GM21423 (cell line): Measurements from ENCODE around the gene DPPA4.

Source experiments
- ATAC-seq: cut with Tn5 transposase; IDR thresholded peaks from one replicate; pipeline ENCODE4 v1.9.1; 2021; ENCODE audit warnings: mild to moderate bottlenecking, moderate library complexity; ENCODE audit not compliant: unreplicated experiment

Gene DPPA4

DNA sequence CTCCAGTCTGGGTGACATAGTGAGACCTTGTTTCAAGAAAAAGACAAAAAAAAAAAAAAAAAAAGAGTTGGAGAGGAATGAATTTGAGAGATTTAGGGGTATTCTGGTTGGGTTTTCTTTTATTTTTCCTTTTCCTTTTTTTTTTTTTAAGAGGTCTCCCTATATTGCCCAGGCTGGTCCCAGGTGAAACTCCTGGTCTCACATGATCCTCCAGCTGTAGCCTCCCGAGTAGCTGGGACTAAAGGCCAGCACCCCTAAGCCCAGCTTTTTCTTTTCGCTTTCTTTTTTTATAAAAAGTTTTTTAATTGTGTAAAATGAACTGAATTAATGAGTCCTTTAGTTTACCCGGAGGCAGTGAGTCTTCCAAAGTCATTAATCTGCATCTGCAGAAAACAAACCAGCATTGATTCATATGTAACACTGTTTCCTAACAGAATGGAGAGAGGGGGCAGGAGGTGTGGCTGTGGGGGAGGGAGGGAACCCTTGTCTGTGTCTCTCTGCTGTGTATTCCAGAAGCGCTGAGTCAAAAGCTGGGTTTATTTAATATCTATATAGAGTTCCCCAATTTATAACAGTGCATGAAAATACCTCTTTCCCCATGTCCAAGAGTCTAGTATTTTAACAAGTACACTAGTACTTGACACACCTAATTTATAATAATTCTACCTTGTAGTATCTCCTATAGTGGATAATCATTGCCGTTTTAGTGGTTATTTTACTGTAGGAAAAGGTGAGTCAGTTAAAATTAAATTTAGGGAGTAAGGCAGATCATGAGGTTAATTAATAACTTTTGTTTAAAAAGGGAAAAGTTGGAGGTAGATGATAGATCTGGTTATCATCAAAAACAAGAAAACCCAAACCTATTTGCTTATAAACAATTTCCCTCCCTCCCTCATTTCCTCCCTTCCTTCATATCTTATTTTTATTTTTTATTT is 2.6 kb upstream of the DPPA4 start:
- ATAC-seq, result no peak

DNA sequence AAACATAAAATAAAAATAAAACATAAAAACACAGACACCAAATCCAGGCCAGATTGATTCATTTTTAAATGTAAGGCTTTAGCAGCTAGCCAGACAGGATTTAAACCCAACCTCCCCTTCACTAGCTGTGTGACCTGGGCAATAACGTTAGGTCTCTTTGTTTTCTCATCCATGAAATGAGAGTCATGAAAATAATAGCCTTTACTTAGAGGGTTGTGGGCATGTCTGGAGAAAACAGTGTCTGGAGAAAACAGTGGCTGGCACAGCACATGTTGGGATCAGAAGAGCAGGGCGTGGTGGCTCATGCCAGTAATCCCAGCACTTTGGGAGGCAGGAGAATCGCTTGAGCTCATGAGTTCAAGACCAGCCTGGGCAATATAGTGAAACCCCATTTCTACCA is 1.9 kb upstream of the DPPA4 start:
- no peak for ATAC-seq

DNA sequence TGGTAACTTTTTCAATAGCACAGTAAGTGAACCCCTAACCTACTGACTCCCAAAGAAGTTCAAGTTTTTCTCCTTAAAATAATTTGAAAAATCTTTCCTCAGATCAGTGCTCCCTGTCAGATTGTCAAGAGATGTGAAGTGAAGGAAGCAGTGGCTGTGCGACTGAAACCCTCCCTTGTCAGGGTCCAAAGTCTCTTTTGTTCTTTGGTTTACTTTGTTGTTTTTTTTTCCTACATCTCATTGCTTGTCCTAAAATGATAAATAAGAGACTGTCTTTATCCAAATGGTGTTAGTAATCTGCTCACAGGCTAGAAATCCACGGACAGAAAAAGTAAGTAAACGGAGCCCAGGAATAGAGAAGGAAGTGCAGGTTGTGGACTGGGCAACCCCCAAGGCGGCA is 976 bp upstream of the DPPA4 start:
- ATAC-seq, result no peak

DNA sequence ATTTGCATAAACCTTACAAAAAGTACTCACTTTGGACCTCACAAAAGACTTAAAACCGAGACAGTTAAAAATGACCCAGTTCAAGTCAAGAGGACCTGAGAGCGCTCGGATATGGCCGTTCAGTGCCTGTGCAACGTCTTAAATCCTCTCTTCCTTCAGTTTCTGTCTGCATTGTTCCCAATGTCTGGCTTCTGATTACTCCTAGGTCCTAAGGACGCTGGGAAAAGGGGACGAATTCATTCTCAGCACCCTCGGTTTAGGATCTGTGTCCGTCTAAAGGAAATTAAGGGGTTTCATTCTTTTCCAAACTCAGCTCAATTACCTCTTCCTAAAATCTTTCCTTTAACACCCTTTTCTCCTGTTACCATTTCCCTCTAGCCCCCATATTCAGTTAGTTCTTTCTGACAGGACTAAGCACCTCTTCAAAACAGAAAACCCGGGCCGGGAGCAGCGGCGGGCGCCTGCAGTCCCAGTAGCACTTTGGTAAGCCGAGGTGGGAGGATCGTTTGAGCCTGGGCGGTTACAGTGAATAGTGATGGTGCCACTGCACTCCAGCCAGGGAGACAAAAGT is 970 bp downstream of the DPPA4 start:
- ATAC-seq, result no peak

DNA sequence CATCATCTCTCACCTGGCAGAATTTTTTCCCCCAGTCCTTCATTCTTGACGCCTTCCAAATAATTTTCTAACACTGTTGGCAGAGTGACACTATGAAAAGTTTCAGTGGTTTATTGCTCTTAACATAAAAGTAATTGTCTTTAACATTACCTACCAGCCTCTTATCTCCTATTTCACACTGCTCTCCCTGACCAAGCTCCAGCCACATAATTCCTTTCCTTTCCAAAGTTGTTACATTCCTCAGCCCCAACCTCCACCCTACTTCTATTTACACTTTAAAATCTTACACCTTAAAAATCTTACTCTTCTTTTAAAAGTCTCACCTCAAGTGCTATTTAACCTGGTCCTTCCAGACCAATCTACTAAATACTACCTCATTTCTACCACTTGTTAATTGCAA is 2.8 kb downstream of the DPPA4 start:
- ATAC-seq, result no peak

DNA sequence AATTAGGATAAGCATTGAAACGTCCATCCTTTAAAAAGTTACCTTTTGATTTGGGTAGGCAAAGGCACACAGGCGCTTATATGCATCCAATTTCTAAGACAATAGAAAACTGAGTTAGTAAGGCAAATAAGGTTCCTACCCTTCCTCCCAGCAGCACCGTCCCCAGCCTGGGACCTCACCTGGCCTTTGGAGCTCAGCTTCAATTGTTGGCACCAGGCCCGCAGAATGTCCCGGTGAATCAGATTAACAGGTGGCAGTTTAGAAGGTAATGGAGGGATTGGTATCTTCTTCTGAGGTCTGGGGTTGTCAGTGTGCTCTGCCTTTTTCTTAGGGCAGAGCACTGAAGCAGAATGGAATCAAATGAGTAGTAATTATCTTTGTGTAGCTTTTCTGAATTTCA is 5.7 kb downstream of the DPPA4 start:
- no peak for ATAC-seq

DNA sequence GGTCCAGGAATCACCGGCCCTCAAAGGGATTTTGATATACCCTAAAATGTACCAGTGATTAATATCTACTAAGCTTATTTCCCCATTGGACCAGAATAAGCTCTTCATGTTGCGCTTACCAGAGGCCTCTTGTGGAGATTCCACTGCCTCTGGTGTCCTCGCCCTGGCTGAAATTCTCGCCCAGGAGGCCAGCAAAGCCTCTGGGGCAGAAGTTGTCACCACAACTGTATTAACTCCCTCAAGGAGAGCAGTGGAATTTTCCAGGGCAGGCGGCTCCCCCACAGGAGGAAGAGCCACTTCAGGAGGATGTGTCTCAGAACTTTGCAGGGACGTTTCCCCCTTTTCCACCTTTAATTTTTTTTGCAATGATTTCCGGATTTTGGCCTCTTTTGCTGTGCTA is 6.9 kb downstream of the DPPA4 start:
- no peak for ATAC-seq

DNA sequence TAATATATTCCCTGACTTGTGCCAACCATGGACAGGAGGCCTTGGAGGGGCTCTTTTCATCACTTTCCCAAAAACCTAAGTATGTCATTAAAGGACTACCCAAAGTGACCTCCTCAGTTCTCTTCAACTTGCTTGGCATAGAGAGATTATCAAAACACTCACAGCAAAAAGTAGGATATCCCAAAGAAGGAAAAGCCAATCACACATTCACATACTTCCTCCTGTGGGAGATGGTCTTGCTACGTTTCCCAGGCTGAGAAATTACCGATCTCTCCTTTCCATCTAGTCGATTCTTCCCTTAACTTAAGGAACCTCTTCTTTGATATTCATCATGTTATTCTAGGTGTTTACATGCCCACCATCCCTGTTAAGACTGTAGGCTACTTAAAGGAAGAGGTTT is 9.1 kb downstream of the DPPA4 start:
- ATAC-seq, result no peak

DNA sequence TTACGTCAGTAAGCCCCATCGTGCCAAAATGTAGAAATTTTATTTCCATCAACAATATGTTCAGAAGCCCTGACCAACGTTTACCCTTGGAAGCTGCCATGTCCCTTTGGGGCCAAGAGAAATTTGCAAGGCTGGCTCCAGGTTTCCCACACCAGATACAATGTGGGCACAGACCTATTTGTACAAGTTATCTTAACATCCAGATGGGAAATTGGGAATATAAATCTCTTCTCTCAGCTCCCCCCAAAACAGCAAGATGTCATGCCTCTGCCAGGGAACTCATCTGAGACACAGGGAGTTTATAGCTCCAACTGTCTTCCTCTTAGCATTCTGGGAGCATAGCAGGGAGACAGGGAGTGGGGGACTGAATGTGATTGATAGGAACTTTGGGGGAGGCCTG is 11.7 kb downstream of the DPPA4 start:
- no peak for ATAC-seq

DNA sequence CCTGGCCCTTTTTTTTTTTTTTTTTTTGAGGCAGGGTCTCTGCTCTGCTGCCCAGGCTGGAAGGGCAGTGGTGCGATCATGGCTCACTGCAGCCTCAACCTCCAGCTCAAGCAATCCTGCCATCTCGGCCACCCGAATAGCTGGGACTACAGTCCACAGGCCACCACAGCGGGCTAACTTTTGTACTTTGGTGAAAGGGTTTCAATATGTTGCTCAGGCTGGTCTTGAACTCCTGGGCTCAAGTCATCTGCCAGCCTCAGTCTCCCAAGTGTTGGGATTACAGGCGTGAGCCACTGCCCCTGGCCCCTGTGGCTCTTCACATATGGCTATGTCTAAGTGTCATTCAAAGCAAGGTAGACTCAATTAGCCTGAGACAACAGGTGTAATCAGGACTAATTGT is 12.2 kb downstream of the DPPA4 start:
- ATAC-seq, result no peak

DNA sequence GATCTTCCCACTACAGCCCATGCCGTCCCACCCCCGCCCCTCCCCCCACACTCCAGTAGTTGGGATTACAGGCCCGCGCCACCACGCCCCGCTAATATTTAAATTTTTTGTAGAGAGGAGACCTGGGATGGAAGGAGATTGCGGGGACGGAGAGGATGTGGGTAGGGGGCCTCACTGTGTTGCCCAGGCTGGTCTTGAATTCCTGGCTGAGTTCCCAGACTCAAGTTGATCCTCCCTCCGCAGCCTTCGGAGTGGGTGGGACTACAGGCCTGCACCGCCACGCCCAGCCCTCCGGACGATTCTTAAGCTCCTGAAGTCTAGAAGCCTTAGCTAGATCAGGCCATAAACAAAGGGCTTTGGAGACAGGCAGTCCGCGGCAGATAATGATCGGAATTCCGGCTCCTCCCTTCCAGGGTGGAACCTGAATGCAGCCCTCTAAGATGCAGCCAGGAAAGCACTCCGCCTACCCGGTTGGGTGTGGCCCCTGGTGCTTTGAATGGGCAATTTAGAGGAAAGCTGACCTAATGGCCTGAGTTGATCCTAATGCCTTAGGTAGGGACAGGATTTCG is 21.1 kb downstream of the DPPA4 start, which contains the start of gene DPPA2:
Gene DPPA2, minus strand, starts transcription at position 356 of the 569 bp plus-strand sequence. CDS start 1,975 bp downstream, outside the sequence.
- no peak for ATAC-seq

DNA sequence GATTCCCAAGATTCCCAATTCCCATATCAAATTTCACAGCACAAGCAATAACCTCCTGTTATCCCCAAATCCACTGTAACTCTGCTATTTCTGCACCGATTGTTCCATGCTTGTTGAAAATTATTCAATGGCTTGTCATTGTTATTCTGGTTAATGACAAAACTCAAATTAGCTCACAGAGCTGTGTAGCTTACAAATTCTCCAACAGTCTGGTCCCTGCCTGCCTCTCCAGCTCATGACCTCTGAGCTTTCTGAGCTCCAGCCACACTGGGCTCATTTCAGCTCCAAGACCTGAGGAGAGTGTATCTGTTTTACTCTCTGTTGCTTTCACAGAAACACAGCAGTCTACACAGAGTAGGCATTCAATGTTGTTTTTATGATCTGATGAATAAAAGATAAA is 24.3 kb downstream of the DPPA4 start:
- no peak for ATAC-seq

DNA sequence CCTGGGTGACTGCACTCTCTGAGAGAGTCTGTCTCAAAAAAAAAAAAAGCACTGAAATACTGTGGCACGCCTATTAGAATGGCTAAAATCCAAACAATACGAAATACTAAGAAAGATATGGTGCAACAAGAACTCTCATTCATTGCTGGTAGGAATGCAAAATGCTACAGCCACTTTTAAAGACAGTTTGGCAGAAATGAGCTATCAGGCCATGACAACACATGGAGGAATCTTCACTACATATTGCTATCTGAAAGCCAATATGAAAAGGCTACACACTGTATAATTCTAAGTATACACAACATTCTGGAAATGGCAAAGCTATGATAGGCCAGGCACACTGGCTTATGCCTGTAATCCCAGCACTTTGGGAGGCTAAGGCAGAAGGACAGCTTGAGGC is 39.9 kb downstream of the DPPA4 start:
- no peak for ATAC-seq

DNA sequence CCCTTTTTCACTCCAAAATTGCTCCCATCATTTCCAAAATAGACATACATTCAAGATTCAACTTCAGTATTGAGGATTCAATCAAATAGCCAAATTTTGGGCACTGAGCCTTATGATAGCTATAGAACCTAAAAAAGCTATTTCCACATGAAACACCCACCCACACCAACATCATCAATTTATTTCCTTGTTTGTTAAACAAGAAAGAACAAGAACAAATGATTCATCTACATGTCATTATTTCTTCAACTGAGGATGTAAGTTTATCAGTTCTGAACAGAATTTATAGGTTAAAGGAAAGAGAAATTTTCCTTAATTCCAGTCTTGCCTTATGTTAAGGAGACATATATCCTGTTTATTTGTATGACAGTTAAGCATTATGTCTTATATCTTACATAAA is 53.3 kb downstream of the DPPA4 start:
- no peak for ATAC-seq

DNA sequence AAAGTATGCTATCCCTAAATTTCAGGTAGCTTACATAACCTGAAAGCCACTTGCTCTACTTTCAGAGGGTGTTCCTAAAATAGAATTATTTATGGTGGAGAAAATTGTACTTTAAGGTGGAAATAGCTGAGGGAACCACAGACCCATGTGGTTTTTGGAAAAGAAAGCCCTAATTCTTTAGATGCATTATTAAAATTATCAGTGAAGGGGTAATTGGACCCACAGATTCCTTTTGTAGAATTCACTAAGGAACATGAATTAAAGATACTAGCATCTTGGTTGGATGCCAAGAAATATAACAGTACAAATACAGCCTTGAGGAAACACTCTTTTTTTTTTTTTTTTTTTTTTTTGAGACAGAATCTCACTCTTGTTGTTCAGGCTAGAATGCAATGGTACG is 58.8 kb downstream of the DPPA4 start:
- ATAC-seq, result no peak

DNA sequence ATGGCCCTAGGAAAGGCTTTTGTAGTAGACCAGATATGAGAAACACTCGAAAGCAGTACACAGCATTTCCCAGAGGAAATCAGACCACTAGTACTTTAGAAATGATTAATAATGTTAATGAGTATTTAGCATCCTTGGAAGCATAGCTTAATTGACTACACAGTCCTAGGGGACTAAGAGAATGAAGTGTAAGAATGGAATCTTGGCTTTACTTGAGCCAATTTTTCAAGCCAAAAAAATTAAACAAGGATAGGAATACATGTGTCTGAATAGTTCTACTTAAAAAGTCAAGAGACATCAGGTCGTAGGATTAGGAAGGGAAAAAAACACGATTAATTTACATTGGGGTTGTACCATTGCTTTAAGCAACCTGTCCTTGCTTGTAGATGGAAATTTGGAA is 59.2 kb downstream of the DPPA4 start:
- ATAC-seq, result no peak
